ENCODE data around the gene MIXL1. TPM values are rescaled to one million over a fixed set of nuclear protein-coding genes. Genes with fewer than 3 reads are reported as not detected.

Gene MIXL1
- total RNA-seq, 6 donors from 2014 or later: 0.20 TPM; not detected in 5

DNA sequence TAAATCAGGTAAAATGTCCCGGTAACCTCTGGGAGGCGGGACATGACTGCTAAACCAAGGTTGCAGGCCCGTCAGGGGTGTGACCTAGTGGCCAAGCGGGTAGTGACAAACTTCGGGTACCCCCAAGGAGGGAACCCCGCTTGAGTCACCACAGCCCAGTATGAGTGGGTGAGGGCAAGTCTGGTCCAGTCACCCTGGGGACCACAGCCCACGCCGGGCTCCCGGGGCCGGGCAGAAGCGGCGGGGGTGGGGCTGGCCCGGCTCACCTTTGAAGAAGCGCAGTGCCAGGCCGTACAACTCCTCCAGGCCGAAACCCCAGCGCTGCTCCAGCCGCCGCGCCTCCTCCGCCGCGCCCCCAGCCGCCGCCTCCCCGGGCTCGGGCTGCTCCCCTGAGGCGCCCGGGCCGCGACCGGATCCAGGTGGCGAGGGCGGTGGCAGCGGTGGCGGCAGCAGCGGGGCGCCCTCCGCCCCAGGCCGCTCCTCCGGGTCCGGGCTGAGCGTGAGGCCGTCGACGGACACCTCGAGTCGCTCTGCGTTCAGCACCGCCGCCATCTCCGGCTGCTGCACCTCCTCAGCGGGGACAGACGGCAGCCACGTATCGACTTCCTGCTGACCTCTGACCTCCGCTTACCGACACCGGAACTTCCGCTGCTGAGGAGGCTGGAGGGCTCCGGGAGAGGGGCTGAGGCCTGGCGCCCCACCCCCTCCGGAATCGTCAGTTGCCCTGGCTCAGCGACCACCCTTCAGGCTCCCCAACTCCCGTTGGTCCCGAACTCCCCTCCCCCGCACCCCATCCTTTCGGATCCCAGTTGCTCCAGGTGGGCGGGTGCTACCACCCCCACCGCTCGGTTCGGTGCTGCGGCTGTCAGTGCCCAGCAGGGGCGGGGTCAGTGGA lies 37.1 kb upstream of the MIXL1 start, which contains the start of gene ACBD3:
TSS of gene ACBD3 (minus strand) at position 618 of the 895 bp plus-strand sequence. CDS start at position 552, 66 bp downstream.
- H3K36me3 ChIP-seq: peaks cover 0 to 11% (median 0%) of the 10 kb centered on the region in 4 donors
- H3K27me3 ChIP-seq: no peaks in the 10 kb centered on the region
- ATAC-seq (ENCODE audit: low FRiP score in 2 of 2) (peak; percentile 94 to 97), DNase-seq (peak; percentile 91 to 92)
- peak within 1 kb of the TSS; percentile 81 to 98 (median 92) for H3K4me3 ChIP-seq
- WGBS, 2 donors: 0 to 1% methylated on average over 13 to 21 of the region's 75 CpGs
- peaks cover 24 to 49% (median 40%) of the 10 kb centered on the region in 4 donors for H3K4me1 ChIP-seq
- TF ChIP-seq, protein P1, sequence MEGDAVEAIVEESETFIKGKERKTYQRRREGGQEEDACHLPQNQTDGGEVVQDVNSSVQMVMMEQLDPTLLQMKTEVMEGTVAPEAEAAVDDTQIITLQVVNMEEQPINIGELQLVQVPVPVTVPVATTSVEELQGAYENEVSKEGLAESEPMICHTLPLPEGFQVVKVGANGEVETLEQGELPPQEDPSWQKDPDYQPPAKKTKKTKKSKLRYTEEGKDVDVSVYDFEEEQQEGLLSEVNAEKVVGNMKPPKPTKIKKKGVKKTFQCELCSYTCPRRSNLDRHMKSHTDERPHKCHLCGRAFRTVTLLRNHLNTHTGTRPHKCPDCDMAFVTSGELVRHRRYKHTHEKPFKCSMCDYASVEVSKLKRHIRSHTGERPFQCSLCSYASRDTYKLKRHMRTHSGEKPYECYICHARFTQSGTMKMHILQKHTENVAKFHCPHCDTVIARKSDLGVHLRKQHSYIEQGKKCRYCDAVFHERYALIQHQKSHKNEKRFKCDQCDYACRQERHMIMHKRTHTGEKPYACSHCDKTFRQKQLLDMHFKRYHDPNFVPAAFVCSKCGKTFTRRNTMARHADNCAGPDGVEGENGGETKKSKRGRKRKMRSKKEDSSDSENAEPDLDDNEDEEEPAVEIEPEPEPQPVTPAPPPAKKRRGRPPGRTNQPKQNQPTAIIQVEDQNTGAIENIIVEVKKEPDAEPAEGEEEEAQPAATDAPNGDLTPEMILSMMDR (IDR thresholded peaks at IDR 0.05): peak in 4 of 6 experiments; percentile 16 to 48 (median 38)
- peak in 3 of 4 donors; percentile 85 to 96 (median 89) for TF ChIP-seq POLR2A (IDR thresholded peaks at IDR 0.05)
- peak; percentile 98 for TF ChIP-seq POLR2AphosphoS5 (IDR thresholded peaks at IDR 0.05)
- peak in 1 of 4 donors; percentile 53 for TF ChIP-seq EP300 (IDR thresholded peaks at IDR 0.05)
- H3K27ac ChIP-seq: peak within 1 kb of the TSS; percentile 89 to 99 (median 92)
- no peaks in the 10 kb centered on the region for H3K9me3 ChIP-seq

DNA sequence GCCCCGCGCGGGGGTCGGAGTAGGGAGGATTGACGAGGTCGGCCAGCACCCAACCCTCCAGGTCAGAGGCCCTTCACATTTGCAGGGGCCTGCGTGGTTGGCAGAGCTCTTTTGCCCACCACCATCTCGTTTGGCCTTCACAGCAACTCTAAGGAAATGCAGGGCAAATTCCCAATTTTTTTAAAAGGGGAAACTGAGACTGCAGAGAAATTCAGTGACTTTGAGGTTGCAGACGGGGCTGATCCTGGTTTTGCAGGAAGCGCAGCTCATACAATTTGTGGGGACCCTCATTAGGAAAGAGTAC lies 36.5 kb upstream of the MIXL1 start:
- Histone ChIP-seq H3K4me3 (peak overlapping the region; percentile 81 to 98 (median 92)), H3K27me3 (no peaks in the 10 kb centered on the region), H3K4me1 (peaks cover 24 to 43% (median 34%) of the 10 kb centered on the region in 4 donors), H3K36me3 (peaks cover 0 to 7% (median 0%) of the 10 kb centered on the region in 4 donors), H3K27ac (peak overlapping the region; percentile 89 to 99 (median 92)), H3K9me3 (no peaks in the 10 kb centered on the region)
- no peak for TF ChIP-seq EP300 (IDR thresholded peaks at IDR 0.05)
- TF ChIP-seq, protein P1 (IDR thresholded peaks at IDR 0.05): no peak
- TF ChIP-seq POLR2A (IDR thresholded peaks at IDR 0.05): no peak
- TF ChIP-seq POLR2AphosphoS5 (IDR thresholded peaks at IDR 0.05): no peak
- ATAC-seq (ENCODE audit: low FRiP score in 2 of 2) (no peak), DNase-seq (no peak)
- 25 to 27% methylated on average over 3 to 6 of the region's 10 CpGs for WGBS, 2 donors

DNA sequence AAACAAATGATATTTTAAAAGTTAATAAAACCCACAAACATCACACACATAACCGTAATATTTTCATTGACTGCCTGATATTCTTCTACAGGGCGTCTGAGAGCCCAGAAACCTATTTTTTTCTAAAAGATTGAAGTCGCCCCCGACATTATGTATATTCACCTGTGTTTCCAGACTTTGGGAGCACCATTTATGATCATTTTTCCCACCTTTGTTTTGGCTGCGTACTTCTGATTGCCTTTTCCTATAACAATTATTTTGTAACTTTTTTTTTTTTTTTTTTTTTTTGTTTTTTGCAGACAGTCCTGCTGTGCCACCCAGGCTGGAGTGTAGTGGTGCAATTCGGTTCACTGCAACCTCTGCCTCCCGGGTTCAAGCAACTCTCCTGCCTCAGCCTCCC lies 36.1 kb upstream of the MIXL1 start:
- H3K36me3 ChIP-seq: peaks cover 0 to 4% (median 0%) of the 10 kb centered on the region in 4 donors
- no peaks in the 10 kb centered on the region for H3K27me3 ChIP-seq
- H3K27ac ChIP-seq: peak overlapping the region in 3 of 4 donors; percentile 89 to 96 (median 89)
- no peak for ATAC-seq (ENCODE audit: low FRiP score in 2 of 2)
- peaks cover 21 to 39% (median 30%) of the 10 kb centered on the region in 4 donors for H3K4me1 ChIP-seq
- WGBS, 2 donors: 94% methylated on average over 7 of the region's 7 CpGs
- no peaks in the 10 kb centered on the region for H3K9me3 ChIP-seq
- H3K4me3 ChIP-seq: peak overlapping the region in 3 of 4 donors; percentile 81 to 98 (median 93)
- TF ChIP-seq, protein P1 (IDR thresholded peaks at IDR 0.05): no peak
- TF ChIP-seq POLR2A (IDR thresholded peaks at IDR 0.05): no peak
- no peak for TF ChIP-seq EP300 (IDR thresholded peaks at IDR 0.05)
- no peak for TF ChIP-seq POLR2AphosphoS5 (IDR thresholded peaks at IDR 0.05)
- DNase-seq: no peak

DNA sequence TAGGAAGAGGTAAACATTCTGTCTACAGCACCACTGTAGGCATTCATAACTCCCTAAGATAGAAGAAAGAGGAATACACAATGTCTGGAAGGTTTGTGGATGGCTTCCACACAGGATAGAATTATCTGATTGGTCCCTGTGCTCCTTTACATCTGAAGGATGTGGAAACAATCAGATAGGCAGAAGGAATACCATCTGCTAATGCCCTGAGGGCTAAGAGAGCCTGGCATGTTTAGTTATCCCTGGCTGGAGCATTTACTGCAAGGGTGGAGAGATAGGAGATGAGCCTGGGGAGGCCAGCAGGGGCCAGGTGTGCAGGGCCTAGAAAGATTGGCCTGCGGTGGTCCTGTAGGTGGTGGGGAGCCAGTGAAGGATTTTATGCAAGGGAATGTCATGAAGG lies 28.3 kb upstream of the MIXL1 start:
- Histone ChIP-seq H3K27ac (no peak overlapping the region), H3K4me1 (no peaks in the 10 kb centered on the region), H3K4me3 (no peak overlapping the region), H3K36me3 (no peaks in the 10 kb centered on the region), H3K9me3 (no peaks in the 10 kb centered on the region), H3K27me3 (no peaks in the 10 kb centered on the region)
- ATAC-seq (ENCODE audit: low FRiP score in 2 of 2): no peak
- WGBS, 2 donors: 87% methylated on average over 1 of the region's 1 CpG
- DNase-seq: no peak
- no peak for TF ChIP-seq EP300 (IDR thresholded peaks at IDR 0.05)

DNA sequence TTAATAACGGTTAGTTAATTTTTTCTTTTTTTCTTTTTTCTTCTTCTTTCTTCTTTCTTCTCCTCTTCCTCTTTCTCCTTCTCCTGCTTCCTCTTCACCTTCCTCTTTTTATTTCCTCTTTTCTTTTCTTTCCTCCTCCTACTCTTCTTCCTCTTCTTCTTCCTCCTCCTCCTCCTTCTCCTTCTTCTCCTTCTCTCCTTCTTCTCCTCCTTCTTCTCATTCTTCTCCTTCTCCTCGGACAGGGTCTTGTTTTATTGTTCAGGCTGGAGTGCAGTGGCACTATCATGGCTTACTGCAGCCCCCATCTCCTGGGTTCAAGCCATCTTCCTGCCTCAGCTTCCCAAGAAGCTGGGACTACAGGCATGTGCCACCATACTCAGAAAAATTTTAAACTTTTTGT lies 23.5 kb upstream of the MIXL1 start:
- H3K27ac ChIP-seq: no peak overlapping the region
- H3K36me3 ChIP-seq: no peaks in the 10 kb centered on the region
- ATAC-seq (ENCODE audit: low FRiP score in 2 of 2) (no peak), DNase-seq (no peak)
- no peaks in the 10 kb centered on the region for H3K9me3 ChIP-seq
- no peaks in the 10 kb centered on the region for H3K27me3 ChIP-seq
- no peak overlapping the region for H3K4me3 ChIP-seq
- TF ChIP-seq POLR2AphosphoS5 (IDR thresholded peaks at IDR 0.05) (no peak), EP300 (IDR thresholded peaks at IDR 0.05) (no peak), POLR2A (IDR thresholded peaks at IDR 0.05) (no peak)
- TF ChIP-seq, protein P1 (IDR thresholded peaks at IDR 0.05): no peak
- WGBS, 2 donors: 57 to 67% methylated on average over 2 of the region's 2 CpGs
- no peaks in the 10 kb centered on the region for H3K4me1 ChIP-seq

All from upper lobe of left lung (tissue), 6 donors.